GM23338 (cell line): ENCODE data around the gene TMEM208. TPM values are rescaled to one million over a fixed set of nuclear protein-coding genes. Genes with fewer than 3 reads are reported as not detected.
A peak's percentile ranks its signal among the peaks of the same experiment; 100 is the strongest.

Experiments used
- ATAC-seq: fragments of 200-7000 bp; cut with Tn5 transposase; 3 replicates; pipeline ENCODE4 v1.9.1; 2020
- DNase-seq: peaks from one replicate; pipeline ENCODE4 v3.0.0-alpha.2; 2015; ENCODE audit warnings: low spot score
- H2AFZ ChIP-seq: fragments of 200-600 bp; sonication (generic); 2 replicates; pipeline ENCODE4 v1.8.0; 2016; ENCODE audit warnings: antibody characterized with exemption, mild to moderate bottlenecking, moderate library complexity
- H3F3A ChIP-seq: fragments of 200-600 bp; sonication (generic); replicated peaks from 2 replicates; pipeline ENCODE4 v1.8.0; 2017; ENCODE audit warnings: antibody characterized with exemption, mixed run types, low read depth
- H3K27ac ChIP-seq: fragments of 200-600 bp; sonication (generic); 2 replicates; pipeline ENCODE4 v1.6.1; 2016; ENCODE audit warnings: low read depth
- H3K27me3 ChIP-seq: fragments of 200-600 bp; sonication (generic); 2 replicates; pipeline ENCODE4 v1.8.0; 2016; ENCODE audit warnings: mild to moderate bottlenecking, mixed run types, moderate library complexity; ENCODE audit not compliant: insufficient read depth
- H3K36me3 ChIP-seq: fragments of 200-600 bp; sonication (generic); 2 replicates; pipeline ENCODE4 v1.8.0; 2016; ENCODE audit warnings: mild to moderate bottlenecking; ENCODE audit not compliant: insufficient read depth
- H3K4me1 ChIP-seq: fragments of 200-600 bp; sonication (generic); 2 replicates; pipeline ENCODE4 v1.8.0; 2016; ENCODE audit warnings: mild to moderate bottlenecking, moderate library complexity; ENCODE audit not compliant: insufficient read depth
- H3K4me2 ChIP-seq: fragments of 200-600 bp; sonication (generic); 2 replicates; pipeline ENCODE4 v1.7.1; 2017; ENCODE audit warnings: mixed run types
- H3K4me3 ChIP-seq: fragments of 200-600 bp; sonication (generic); 2 replicates; pipeline ENCODE4 v1.6.1; 2016; ENCODE audit warnings: mixed run types
- H3K79me2 ChIP-seq: fragments of 200-600 bp; sonication (generic); replicated peaks from 2 replicates; pipeline ENCODE4 v1.8.0; 2017; ENCODE audit warnings: mild to moderate bottlenecking; ENCODE audit not compliant: insufficient read depth
- H3K9me2 ChIP-seq: fragments of 200-600 bp; sonication (generic); 2 replicates; pipeline ENCODE4 v1.8.0; 2017; ENCODE audit not compliant: insufficient read depth
- H4K20me1 ChIP-seq: fragments of 200-600 bp; sonication (generic); replicated peaks from 2 replicates; pipeline ENCODE4 v1.8.0; 2017; ENCODE audit warnings: mild to moderate bottlenecking; ENCODE audit not compliant: insufficient read depth
- H3K27ac Mint-ChIP-seq: 2 replicates; pipeline ENCODE4 v1.8.0; 2020; ENCODE audit warnings: inconsistent platforms, mild to moderate bottlenecking, moderate library complexity, mixed read lengths
- H3K27me3 Mint-ChIP-seq: 3 replicates; pipeline ENCODE4 v1.8.0; 2022; ENCODE audit warnings: low read depth, mild to moderate bottlenecking, moderate library complexity, mixed read lengths, inconsistent platforms; ENCODE audit not compliant: insufficient read depth, poor library complexity
- H3K36me3 Mint-ChIP-seq: 3 replicates; pipeline ENCODE4 v1.8.0; 2021; ENCODE audit warnings: low read depth, mild to moderate bottlenecking, inconsistent platforms, moderate library complexity, mixed read lengths
- H3K4me1 Mint-ChIP-seq: 3 replicates; pipeline ENCODE4 v1.8.0; 2020; ENCODE audit warnings: mild to moderate bottlenecking, inconsistent platforms, mixed read lengths
- H3K4me3 Mint-ChIP-seq: 3 replicates; pipeline ENCODE4 v1.8.0; 2021; ENCODE audit warnings: moderate library complexity, mild to moderate bottlenecking, inconsistent platforms, mixed read lengths
- H3K9me3 Mint-ChIP-seq: 3 replicates; pipeline ENCODE4 v1.8.0; 2020; ENCODE audit warnings: moderate library complexity, mild to moderate bottlenecking, inconsistent platforms, mixed read lengths
- EZH2phosphoT487 ChIP-seq: fragments of 200-600 bp; sonication (generic); IDR thresholded peaks from one replicate; pipeline ENCODE4 v1.8.1; 2018; ENCODE audit warnings: antibody characterized with exemption; ENCODE audit not compliant: unreplicated experiment
- NANOG ChIP-seq: IDR thresholded peaks from 2 replicates; pipeline ENCODE4 v1.6.1; 2016; ENCODE audit warnings: antibody characterized with exemption, borderline replicate concordance
- POLR2AphosphoS5 ChIP-seq: IDR thresholded peaks from 2 replicates; pipeline ENCODE4 v1.6.1; 2016; ENCODE audit warnings: antibody characterized with exemption, low read depth
- STAT1 ChIP-seq: IDR thresholded peaks from one replicate; pipeline ENCODE4 v1.6.1; 2016; ENCODE audit warnings: antibody characterized with exemption; ENCODE audit not compliant: unreplicated experiment
- ZNF114 ChIP-seq: fragments of 250-450 bp; sonication (Bioruptor Pico); IDR thresholded peaks from 2 replicates; pipeline ENCODE4 v1.5.0; 2020; ENCODE audit warnings: mild to moderate bottlenecking, moderate library complexity
- polyA plus RNA-seq: library from polyadenylated mRNA; unstranded; fragments of >200 nt; fragmentation: Nextera tagmentation; extraction: Ambion mirVana; gene quantifications from 2 replicates; pipeline ENCODE4 v1.2.1, GENCODE V29; 2016
- total RNA-seq: library from RNA; depleted of rRNA; stranded (reverse); fragments of >200 nt; shearing (Covaris generic); gene quantifications from 2 replicates; pipeline ENCODE4 v1.2.3, GENCODE V29; 2014
- TF ChIP-seq, protein P1 (sequence below): fragments of 250-450 bp; sonication (Bioruptor Pico); IDR thresholded peaks from 2 replicates; pipeline ENCODE4 v1.5.0; 2020; ENCODE audit warnings: mild to moderate bottlenecking, moderate library complexity
- TF ChIP-seq, protein P2 (sequence below), 2 experiments: fragments of 200-600 bp in 1 of 2; sonication (generic) in 1 of 2; conservative IDR thresholded peaks; 2 replicates each; pipeline versions ENCODE4 v1.5.1 to v1.6.1; 2016 to 2017; ENCODE audit warnings: antibody characterized with exemption in 2 of 2, low read depth in 2 of 2, mild to moderate bottlenecking in 2 of 2, moderate library complexity in 1 of 2

TMEM208 gene
- total and polyA plus RNA-seq, 2 experiments from 2014 or later, result 23.2 to 82.3 TPM

DNA sequence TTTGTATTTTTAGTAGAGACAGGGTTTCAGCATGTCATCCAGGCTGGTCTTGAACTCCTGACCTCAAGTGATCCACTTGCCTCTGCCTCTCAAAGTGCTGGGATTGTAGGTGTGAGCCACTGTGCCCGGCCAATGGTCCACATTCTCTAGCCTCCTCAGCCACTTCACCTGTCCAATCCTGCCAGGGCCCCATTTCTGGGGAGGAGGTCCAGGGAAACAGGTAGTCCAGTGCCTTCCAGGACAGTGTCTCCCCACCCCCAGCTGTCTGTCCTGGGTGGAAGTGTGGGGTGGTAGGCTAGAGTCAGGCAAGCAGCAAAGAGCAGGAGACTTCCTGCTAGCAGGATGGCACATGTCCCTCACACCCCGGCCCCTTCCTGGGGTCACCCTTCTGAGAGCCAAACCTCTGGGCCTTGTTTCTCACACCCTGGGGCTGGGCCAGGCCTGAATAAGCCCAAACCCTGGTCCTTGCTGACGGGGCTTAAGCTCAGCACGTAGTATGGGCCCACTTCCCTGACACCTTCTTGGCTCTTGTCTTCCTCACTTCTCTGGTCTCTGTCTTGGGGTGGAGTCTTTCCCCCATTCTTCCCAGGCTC is 15.3 kb downstream of the TMEM208 start (continued):
- TF ChIP-seq, protein P1, sequence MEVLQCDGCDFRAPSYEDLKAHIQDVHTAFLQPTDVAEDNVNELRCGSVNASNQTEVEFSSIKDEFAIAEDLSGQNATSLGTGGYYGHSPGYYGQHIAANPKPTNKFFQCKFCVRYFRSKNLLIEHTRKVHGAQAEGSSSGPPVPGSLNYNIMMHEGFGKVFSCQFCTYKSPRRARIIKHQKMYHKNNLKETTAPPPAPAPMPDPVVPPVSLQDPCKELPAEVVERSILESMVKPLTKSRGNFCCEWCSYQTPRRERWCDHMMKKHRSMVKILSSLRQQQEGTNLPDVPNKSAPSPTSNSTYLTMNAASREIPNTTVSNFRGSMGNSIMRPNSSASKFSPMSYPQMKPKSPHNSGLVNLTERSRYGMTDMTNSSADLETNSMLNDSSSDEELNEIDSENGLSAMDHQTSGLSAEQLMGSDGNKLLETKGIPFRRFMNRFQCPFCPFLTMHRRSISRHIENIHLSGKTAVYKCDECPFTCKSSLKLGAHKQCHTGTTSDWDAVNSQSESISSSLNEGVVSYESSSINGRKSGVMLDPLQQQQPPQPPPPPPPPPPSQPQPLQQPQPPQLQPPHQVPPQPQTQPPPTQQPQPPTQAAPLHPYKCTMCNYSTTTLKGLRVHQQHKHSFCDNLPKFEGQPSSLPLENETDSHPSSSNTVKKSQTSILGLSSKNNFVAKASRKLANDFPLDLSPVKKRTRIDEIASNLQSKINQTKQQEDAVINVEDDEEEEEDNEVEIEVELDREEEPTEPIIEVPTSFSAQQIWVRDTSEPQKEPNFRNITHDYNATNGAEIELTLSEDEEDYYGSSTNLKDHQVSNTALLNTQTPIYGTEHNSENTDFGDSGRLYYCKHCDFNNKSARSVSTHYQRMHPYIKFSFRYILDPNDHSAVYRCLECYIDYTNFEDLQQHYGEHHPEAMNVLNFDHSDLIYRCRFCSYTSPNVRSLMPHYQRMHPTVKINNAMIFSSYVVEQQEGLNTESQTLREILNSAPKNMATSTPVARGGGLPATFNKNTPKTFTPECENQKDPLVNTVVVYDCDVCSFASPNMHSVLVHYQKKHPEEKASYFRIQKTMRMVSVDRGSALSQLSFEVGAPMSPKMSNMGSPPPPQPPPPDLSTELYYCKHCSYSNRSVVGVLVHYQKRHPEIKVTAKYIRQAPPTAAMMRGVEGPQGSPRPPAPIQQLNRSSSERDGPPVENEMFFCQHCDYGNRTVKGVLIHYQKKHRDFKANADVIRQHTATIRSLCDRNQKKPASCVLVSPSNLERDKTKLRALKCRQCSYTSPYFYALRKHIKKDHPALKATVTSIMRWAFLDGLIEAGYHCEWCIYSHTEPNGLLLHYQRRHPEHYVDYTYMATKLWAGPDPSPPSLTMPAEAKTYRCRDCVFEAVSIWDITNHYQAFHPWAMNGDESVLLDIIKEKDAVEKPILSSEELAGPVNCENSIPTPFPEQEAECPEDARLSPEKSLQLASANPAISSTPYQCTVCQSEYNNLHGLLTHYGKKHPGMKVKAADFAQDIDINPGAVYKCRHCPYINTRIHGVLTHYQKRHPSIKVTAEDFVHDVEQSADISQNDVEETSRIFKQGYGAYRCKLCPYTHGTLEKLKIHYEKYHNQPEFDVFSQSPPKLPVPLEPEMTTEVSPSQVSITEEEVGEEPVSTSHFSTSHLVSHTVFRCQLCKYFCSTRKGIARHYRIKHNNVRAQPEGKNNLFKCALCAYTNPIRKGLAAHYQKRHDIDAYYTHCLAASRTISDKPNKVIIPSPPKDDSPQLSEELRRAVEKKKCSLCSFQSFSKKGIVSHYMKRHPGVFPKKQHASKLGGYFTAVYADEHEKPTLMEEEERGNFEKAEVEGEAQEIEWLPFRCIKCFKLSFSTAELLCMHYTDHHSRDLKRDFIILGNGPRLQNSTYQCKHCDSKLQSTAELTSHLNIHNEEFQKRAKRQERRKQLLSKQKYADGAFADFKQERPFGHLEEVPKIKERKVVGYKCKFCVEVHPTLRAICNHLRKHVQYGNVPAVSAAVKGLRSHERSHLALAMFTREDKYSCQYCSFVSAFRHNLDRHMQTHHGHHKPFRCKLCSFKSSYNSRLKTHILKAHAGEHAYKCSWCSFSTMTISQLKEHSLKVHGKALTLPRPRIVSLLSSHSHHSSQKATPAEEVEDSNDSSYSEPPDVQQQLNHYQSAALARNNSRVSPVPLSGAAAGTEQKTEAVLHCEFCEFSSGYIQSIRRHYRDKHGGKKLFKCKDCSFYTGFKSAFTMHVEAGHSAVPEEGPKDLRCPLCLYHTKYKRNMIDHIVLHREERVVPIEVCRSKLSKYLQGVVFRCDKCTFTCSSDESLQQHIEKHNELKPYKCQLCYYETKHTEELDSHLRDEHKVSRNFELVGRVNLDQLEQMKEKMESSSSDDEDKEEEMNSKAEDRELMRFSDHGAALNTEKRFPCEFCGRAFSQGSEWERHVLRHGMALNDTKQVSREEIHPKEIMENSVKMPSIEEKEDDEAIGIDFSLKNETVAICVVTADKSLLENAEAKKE (CRISPR knock-in tag), result no peak

DNA sequence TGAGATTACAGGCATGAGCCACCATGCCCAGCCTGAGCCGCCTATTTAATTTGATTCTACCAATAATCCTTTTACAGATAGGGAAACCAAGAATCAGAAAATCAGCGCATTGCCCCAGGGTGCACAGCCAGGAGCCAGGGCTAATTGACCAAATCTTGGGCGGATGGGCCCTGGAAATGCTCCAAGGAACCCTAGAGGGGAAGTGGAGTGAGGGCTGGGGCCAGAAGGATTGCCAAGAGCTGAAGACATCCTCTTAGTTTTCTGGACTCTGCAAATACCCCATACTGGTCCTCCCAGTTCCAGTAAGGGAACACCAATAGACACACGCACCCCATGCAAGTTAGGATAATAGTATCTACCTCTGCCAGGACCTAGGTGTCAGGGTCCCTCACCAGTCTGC is 16.6 kb downstream of the TMEM208 start:
- no peak overlapping the region for H3K4me3 Mint-ChIP-seq
- peaks cover 19% of the 10 kb centered on the region for H3K27me3 Mint-ChIP-seq
- Histone ChIP-seq H3F3A (peaks cover 14% of the 10 kb centered on the region; the same call in 1 of the 2 replicates), H3K4me1 (peaks cover 27% of the 10 kb centered on the region), H3K79me2 (peaks cover 36% of the 10 kb centered on the region), H3K9me2 (no peaks in the 10 kb centered on the region), H3K4me3 (no peak overlapping the region), H3K36me3 (no peaks in the 10 kb centered on the region), H2AFZ (no peak overlapping the region), H3K27me3 (peaks cover 8% of the 10 kb centered on the region), H3K27ac (no peak overlapping the region), H4K20me1 (no peaks in the 10 kb centered on the region; the same call in 1 of the 2 replicates), H3K4me2 (no peak overlapping the region)
- H3K4me1 Mint-ChIP-seq, result peaks cover 46% of the 10 kb centered on the region
- H3K27ac Mint-ChIP-seq, result peak overlapping the region; percentile 56; the same call in 1 of the 2 replicates
- peaks cover 17% of the 10 kb centered on the region for H3K36me3 Mint-ChIP-seq
- DNase-seq, result no peak
- no peak for ATAC-seq
- H3K9me3 Mint-ChIP-seq, result no peaks in the 10 kb centered on the region; the same call in 2 of the 3 replicates
- TF ChIP-seq POLR2AphosphoS5 (no peak), ZNF114 (CRISPR knock-in tag) (no peak), STAT1 (no peak), NANOG (no peak), EZH2phosphoT487 (no peak)
- TF ChIP-seq, protein P1 (CRISPR knock-in tag), result no peak
- TF ChIP-seq, protein P2, sequence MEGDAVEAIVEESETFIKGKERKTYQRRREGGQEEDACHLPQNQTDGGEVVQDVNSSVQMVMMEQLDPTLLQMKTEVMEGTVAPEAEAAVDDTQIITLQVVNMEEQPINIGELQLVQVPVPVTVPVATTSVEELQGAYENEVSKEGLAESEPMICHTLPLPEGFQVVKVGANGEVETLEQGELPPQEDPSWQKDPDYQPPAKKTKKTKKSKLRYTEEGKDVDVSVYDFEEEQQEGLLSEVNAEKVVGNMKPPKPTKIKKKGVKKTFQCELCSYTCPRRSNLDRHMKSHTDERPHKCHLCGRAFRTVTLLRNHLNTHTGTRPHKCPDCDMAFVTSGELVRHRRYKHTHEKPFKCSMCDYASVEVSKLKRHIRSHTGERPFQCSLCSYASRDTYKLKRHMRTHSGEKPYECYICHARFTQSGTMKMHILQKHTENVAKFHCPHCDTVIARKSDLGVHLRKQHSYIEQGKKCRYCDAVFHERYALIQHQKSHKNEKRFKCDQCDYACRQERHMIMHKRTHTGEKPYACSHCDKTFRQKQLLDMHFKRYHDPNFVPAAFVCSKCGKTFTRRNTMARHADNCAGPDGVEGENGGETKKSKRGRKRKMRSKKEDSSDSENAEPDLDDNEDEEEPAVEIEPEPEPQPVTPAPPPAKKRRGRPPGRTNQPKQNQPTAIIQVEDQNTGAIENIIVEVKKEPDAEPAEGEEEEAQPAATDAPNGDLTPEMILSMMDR (conservative IDR thresholded peaks at IDR 0.05; ENCODE audit: low read depth in 2 of 2), result no peak
